Stimulated activated CD4-positive, alpha-beta T cell treated with anti-CD3 and anti-CD28 coated beads, TNF-alpha, amount 100 ng/mL, for 1 hour (primary cell): Measurements from ENCODE around the gene EEF1AKMT3.
"Not testable (repeated sequence)": the region's sequence is repeated elsewhere in the genome, so short reads cannot be mapped to it uniquely, and the experiment has no call there.

ENCODE experiments used
- DNase-seq, 3 donors: peaks; one replicate each; pipeline ENCODE4 v3.0.0-alpha.2; 2020; ENCODE audit warnings: low read depth in 3 of 3, low spot score in 1 of 3

Gene EEF1AKMT3

DNA sequence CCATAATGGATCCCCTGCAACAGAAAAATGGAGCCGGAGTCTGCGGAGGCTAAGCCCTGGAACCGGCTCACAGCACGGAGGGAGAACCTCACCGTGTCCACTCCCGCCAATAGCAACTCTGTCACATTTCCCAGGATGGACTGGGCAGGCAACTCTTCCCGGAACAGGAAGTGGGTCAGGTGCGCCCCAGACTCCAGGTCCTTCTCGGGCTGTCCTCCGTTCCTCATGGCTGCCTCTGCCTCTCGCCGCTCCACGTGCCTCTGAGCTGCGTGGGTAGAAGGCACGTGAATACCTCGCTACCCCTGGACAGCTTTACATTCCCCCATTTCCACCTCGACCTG is 7.8 kb upstream of the EEF1AKMT3 start:
- no peak for DNase-seq

DNA sequence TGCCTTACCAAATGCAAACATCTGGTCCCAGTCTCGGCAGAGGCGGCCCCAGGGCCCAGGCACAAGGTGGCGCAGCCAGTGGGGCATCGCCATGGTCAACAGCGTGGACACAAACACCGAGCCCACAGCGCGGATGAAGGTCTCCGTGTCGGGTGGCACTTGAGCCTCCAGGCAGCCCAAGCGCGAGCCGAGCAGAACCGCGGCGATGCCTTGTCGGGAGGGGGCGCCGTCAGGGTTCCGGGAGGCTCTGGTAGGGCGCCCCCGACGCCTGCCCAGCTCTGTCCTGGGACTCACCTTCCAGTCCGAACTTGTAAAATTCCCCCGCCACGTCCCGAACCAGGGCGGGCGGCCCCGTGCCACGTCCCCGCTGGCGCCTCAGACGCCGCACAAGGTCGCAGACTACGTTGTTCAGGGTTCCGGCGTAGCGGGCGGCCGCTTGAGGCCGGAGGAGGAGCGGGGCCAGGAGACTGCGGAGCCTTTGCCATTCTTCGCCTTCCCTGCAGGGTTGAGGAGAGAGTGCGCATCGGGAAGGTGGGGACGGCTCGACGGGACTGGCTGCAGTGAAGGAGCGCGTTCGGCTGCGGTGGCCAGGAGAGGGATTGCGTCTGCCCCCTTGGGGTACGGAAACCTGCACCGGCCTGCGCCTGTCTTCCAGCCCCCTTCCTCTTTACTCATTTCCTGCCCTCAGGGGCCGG is 7.3 kb upstream of the EEF1AKMT3 start:
- DNase-seq: no peak

DNA sequence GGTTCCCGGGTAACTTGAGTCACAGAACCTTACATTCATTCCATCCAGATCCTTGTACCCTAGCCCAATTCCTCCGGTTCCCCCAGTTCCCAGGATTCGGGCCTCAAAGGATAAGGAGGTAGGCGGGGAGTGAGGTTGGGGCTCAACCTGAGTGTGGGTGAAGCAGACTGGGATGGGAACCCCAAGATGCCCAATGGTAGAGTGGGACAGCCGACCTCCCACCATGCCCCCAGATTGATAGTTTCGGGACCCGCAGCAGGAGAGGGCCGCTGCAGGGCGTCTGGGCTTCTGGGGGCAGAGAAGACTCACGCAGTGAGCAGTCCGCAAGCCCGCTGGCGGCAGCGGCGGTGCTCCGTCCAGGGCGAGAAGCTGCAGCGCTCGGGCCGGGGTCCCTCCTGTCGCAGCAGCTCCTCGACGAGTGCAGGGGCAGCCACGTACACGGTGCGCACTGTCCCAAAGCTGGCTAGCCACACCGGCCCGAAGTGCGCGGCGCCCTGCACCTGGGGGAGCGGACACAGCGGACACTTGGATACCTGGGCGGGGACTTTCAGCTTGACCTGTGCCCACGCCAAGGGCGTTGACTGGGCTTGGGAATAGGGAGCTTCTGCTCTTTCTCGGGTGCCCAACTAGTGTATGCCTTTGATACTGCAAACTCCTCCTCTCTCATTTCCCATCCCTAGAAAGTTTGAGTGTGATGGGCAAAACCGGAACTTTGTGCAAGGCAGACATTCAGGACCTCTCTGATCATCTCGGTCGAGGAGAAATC is 6.5 kb upstream of the EEF1AKMT3 start:
- no peak for DNase-seq

DNA sequence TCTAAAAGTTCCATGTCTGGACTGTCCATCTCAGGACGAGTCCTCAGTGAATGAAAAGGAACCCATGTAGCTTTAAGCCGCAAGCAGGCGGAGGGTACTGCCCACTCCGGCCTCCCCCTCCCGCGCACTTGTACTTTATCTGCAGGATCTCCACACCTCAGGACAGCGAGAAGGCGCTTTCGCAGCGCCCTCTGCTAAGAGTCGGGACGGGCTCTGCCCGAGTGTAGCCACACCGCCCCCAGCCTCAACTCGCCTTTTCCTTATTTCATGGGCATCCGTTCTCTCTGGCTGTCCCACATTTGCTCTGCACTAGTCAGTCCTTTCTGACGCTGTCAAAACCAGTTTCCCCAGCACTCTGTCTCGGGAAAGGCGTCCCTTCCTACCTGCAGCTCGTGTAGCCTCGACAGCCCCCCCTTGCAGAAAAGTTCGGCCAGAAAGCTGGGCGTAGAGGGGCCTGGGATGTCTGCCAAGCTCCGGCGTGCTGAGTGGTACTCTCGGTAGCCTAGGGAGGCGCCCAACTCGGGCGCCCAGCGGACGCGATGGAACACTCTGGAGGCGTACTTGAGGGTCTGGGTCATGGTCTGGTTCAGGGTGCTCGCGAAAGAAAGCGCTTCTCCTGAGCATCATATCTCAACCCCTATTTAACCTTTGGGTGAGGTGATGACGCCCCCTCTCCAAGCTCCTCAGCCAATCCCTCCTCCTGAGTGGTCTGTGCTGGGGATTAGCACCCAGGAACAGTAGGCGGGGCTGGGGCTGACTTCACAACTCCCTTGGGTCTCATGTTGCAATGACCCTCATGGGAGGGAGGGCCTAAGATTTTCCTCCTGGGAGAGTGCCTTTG is 5.7 kb upstream of the EEF1AKMT3 start, which contains the start of gene CYP27B1:
Gene CYP27B1, minus strand, starts transcription at position 615 of the 841 bp plus-strand sequence. Its CDS starts 37 bp downstream, at position 578.
- DNase-seq: no peak

DNA sequence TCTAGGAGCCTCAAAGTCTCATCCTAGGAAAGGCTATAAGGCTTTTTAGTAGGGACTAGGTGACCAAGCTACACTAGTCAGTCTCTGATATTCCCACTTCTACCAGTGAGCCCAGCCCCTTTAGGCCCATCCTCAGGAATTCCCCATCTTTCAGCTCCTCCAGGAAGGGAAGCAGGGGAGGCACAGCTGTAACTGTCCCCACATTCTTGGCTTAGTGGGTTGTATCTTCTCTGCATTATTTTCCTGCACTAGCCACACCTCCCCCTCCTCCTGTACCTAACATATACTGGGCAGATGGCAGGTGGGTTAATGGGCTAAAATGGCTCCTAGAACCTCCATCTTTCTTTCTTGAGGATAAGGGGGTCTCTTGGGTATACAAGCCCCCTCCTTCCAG is 5.1 kb upstream of the EEF1AKMT3 start:
- DNase-seq: no peak

DNA sequence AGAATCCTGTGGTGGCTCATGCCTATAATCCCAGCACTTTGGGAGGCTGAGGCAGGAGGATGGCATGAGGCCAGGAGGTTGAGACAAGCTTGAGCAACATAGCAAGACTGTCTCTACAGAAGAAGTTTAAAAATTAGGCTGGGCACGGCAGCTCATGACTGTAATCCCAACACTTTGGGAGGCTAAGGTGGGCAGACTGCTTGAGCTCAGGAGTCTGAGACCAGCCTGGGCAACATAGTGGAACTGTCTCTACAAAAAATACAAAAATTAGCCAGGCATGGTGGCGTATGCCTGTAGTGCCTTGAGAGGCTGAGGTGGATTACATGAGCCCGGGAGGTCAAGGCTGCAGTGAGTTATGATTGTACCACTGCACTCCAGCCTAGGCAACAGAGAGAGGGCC is 4.5 kb upstream of the EEF1AKMT3 start:
- DNase-seq: no peak

DNA sequence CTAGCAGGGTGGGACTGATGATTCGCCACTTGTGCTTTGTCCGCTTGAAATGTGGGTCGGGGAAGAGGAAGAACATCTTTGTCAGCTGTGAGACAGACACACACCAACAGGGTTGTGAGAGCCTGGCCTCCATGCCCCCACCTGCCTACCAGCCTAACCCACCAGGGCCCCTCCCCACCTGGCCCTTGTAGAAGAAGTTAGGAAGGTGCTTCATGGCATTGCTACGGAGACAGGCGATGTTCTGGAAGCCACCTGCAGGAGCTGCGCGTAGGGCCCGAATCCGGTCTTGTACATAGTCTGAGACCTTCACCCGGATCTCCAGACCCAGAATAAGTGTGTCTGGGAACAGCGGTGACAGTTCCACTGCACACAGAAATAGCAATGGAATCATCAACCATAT is 2.8 kb upstream of the EEF1AKMT3 start:
- DNase-seq: no peak

DNA sequence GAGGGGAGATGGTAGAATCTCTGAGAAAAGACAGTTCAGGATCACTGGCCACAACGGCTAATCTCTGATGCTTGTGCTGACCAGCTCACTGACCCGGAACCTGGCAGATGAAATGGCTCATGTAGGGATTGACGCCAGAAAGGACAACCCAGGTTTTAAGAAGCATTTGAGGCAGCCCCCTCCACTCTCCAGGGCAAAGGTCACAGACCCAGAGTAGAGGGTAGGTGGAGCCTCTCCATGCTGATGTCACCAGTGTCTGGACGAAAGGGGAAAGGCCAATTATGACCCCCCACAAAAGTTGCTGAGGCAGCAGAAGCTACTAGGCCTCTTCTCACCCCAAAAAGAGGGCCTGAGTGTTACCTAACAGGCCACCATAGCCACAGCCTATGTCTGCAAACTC is 1.7 kb upstream of the EEF1AKMT3 start:
- no peak for DNase-seq

DNA sequence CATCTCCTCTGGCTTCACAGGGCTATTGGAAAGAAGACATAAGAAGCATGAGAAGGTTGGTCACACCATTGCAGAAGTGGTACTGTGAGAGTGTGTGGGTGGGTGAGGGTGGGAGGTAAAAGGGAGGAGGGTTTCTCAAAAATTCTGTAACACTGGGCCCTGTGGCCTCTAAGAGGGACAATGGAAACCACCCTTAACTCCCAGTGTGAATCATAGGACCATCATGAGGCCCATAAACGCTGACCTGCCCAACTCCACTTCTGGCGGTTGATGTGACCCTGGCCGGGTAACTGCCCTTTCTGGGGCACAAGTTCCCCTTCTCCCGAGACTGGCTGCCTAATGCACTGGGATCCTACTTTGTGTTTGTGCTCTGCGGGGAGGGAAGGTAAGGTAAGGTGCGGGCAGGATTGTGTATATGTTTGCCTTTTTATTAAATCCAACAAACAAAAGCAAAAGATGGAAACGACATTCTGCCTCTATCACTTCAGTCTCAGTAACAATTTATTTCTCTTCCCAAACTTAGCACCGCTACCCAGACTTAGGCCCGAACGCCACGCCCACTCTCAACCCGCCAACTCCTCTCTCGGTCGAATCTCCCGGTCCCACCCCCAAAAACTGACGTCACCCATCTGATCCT is 1.1 kb upstream of the EEF1AKMT3 start:
- DNase-seq: peak in 2 of 3 donors; percentile 45 to 81

DNA sequence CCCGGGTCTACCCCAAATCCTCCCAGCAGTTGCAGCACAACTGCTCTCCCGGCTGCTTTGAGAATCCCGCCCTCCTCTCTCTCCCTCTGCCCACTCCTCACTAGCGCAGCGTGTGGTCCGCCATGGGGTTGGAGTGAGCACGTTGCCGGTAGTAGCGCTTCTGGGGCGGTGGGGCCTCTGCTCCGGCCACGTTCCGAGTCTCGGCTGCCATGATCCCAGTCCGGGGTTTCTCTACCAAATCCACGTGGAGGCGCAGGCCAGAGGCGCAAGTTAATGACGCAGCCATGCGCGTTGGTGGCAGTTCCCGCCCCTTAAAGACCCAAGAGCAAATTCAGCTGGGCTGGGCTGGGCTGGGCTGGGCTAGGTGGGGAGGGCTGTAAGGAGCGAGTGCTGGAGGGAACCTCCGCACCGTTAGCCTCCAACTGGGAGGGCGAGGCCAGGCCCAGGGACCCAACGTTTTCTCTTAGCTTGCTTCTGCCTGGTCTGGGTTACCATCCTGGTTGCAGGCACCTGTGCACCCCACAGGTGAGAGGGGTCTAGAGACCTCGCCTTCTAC is 463 bp upstream of the EEF1AKMT3 start, which contains the start of gene METTL1:
Gene METTL1, minus strand, starts transcription at position 233 of the 556 bp plus-strand sequence. Its CDS starts 22 bp downstream, at position 211.
- DNase-seq: peak; percentile 62 to 85 (median 66)

DNA sequence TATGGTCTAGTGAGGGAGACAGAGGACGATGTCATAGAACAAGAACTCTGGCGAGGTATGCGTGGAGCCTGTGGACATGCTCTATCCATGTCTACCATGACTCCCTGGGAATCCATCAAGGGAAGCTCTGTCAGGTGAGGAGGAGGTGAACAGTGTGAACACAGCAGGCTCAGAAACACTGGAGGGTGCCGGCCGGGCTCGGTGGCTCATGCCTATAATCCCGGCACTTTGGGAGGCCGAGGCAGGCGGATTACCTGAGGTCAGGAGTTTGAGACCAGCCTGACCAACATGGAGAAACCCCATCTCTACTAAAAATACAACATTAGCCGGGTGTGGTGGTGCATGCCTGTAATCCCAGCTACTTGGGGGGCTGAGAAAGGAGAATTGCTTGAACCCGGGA is 2.2 kb downstream of the EEF1AKMT3 start:
- DNase-seq: not testable (repeated sequence)

DNA sequence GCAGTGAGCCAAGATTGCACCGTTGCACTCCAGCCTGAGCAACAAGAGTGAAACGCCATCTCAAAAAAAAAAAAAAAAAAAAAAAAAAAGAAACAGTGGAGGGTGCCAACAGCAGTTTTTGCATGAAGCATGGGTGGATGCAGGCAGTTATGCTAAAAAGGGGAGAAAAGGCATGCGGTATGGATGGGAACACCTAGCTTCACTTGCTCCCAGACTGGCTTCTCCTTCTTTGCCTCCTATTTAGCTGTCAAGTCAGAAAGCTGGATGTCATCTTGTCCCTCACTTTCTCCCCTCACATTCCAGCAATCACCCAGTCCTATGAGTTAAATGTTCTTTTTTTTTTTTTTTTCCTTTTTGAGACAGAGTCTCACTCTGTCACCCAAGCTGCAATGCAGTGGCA is 2.6 kb downstream of the EEF1AKMT3 start:
- DNase-seq: no peak

DNA sequence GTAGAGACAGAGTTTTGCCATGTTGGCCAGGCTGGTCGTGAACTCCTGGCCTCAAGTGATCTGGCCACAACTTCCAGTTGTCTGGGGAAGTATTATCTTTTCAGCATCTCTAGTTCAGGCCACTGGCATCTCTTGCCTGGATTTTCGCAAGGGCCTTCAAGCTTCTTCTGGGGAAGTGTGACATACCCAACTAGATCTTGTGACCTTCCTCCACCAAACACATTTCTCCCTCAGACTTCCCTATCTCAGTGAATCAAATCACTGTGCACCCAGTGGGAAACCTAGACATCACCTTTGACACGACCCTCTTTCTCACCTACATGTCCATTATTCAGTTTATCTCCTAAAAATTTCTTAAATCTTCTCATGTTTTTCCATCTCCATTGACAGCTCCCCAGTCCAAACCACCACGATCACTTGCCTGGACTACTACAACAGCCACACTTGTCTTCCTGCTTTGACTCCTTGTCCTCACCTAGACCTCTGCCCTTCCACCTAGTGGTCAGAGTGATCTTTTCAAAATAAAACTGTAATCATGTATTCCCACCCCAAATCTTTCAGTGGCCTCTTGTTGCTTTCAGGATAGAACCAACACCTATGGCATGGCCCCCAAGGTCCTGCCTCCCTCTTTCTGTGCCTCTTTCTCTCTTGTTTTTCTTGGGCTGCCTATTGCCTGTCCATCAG is 3.3 kb downstream of the EEF1AKMT3 start:
- no peak for DNase-seq

DNA sequence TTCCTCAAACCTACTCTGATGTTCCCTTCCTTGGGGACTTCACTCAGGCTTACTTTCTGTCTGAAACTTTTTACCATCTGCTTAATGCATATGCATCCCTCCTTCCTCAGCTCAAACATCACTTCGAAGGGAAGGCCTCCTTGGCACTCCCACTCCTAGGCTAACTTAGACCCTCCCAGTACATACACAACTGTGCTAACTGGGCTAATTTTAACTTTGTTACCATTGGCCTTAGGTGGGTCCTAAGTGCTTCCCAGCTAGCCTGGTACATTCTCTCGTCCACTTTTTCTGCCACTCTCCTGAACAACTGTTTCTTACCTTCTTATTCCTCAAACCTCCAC is 3.8 kb downstream of the EEF1AKMT3 start:
- DNase-seq: no peak

DNA sequence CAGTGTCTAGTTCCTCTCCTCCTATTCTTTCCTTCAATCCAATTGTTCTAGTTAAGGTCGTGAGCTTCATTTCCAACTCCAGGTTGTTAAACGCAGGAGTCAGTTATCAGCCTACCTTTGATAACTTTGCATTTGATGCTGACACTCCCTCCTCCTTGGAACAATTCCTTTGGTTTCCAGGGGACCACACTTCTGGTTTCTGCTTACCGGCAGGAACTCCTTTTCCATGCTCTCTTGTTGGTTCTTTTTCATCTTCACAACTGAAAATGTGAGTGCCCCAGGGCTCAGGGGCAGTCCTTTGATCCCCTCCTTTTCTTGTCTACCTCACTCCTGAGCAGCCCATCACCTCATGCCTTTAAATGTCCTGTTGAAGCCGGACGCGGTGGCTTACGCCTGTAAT is 5.0 kb downstream of the EEF1AKMT3 start:
- DNase-seq: no peak

DNA sequence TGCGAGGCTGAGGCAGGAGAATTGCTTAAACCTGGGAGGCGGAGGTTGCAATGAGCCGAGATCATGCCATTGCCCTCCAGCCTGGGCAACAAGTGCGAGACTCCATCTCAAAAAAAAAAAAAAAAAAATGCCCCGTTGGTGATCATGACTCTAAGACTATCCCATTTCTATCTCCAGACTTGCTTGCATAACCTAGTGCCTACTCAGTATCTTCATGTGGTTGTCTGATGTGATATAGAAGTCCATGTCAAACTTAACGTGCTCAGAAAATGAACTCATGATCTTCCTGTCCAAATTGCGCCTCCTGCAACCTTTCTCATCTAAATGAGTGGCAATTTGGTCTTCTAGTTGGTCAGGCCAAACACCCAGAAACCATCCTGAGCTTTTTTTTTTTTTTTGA is 5.5 kb downstream of the EEF1AKMT3 start:
- DNase-seq: no peak

DNA sequence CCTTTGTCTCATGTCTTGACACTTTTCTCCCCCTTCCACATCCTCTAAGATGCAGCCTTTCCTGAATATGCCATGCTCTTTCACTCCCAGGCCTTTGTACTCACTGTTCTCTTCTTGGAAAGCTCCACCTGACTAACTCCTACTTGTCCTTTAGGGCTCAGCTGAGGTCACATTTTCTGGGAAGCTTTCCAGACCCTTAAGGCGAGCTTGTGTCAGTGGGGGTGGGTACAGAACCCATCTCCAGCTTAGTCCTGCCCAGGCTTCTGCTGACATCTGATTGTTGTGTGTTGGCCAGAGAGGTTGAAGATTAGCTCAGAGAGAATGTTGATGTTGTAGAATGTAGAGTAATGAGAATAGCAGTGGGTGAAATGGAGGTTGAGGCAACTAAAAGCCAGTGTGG is 7.3 kb downstream of the EEF1AKMT3 start:
- DNase-seq: no peak

DNA sequence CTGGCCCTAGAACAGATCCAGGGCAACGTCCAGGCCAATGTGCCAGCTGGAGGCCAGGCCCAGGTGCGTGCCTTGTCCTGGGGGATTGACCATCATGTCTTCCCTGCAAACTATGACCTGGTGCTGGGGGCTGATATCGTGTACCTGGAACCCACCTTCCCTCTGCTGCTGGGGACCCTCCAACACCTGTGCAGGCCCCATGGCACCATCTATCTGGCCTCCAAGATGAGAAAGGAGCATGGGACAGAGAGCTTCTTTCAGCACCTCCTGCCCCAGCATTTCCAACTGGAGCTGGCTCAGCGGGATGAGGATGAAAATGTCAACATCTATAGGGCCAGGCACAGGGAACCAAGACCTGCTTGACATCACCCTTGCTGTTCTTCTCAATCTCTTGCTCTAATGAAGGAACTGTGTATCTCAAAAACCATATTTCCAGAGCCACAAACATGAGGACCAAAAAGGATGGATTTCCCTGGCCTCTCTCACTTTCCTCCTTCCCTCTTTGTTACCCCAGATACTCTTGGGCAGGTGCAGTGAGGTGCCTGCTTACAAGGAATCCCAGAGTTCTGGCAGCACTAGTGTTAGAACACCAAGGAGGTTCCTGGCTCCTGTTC is 8.0 kb downstream of the EEF1AKMT3 start:
- DNase-seq: no peak

DNA sequence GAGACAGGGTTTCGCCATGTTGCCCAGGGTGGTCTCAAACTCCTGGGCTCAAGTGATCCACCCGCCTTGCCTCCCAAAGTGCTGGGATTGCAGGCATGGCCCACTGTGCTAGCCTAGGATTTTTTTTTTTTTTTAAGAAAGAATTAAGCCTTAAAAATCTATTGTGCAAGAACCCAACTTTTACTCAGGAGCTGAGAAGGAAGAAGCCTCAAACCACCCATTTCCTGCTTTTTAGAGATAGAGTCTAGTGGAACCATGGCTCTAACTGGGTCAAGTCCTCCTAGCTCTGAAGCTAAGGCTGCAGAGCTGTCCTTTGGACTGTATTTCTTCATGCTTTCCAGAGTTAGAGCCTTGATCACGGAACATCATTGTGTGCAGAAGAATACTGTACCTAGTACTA is 8.8 kb downstream of the EEF1AKMT3 start:
- DNase-seq: no peak

DNA sequence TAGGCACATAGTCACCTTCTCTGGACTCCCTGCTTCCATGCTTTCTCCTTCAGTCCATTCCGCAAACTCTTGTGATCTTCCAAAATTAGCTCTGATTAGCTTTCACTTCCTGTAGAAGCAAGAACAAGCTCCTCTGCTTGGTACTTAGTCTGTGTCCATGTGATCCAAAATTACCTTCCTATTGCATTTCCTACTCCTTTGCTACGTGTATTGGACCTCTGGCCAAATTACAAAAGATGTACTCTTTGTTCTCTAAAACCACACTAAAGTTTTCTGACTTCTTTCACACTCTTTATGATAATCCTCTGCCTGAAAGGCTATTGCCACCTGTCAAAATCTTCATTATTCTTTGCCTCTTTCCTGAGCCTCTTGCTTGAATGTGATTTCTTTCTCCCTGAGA is 9.4 kb downstream of the EEF1AKMT3 start:
- no peak for DNase-seq
